Gastroesophageal sphincter (tissue), 3 donors: ENCODE results near the gene SAP30L.

Source experiments
- POLR2A ChIP-seq, 2 donors: fragments of 450-650 bp; IDR thresholded peaks; one replicate each; pipeline ENCODE4 v1.6.1; 2017; ENCODE audit warnings: antibody characterized with exemption in 2 of 2, mild to moderate bottlenecking in 2 of 2, moderate library complexity in 1 of 2
- TF ChIP-seq, protein P1 (sequence below), 4 experiments: fragments of 200-600 bp in 2 of 4; fragments of 450-650 bp in 2 of 4; sonication (generic) in 1 of 4; IDR thresholded peaks; one replicate each; pipeline ENCODE4 v1.5.1; 2017 to 2019; ENCODE audit warnings: antibody characterized with exemption in 4 of 4, mild to moderate bottlenecking in 2 of 4, moderate library complexity in 2 of 4

DNA sequence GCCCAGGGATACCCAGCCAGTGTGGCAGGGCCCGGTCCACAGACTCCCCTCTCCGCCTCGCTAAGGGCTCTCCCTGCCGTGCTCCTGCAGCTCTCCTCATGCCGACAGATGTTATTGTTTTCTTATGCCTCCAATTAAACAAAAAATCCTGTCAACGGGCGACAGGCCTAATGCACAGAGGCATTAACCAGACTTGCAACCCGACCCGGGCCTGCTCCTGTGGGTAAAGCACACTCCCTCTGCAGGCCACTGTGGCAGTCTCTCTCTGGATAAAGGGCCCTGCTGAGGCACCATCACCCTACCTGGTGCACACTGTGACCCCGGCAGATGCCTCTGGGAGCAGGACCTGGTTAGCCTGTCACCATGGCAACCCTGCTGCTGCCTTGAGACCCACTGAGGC is 59.8 kb downstream of the SAP30L start:
- TF ChIP-seq POLR2A (IDR thresholded peaks at IDR 0.05): no peak
- TF ChIP-seq, protein P1, sequence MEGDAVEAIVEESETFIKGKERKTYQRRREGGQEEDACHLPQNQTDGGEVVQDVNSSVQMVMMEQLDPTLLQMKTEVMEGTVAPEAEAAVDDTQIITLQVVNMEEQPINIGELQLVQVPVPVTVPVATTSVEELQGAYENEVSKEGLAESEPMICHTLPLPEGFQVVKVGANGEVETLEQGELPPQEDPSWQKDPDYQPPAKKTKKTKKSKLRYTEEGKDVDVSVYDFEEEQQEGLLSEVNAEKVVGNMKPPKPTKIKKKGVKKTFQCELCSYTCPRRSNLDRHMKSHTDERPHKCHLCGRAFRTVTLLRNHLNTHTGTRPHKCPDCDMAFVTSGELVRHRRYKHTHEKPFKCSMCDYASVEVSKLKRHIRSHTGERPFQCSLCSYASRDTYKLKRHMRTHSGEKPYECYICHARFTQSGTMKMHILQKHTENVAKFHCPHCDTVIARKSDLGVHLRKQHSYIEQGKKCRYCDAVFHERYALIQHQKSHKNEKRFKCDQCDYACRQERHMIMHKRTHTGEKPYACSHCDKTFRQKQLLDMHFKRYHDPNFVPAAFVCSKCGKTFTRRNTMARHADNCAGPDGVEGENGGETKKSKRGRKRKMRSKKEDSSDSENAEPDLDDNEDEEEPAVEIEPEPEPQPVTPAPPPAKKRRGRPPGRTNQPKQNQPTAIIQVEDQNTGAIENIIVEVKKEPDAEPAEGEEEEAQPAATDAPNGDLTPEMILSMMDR (IDR thresholded peaks at IDR 0.05): no peak
